Measurements from ENCODE around the gene PHACTR1. TPM values are rescaled to one million over a fixed set of nuclear protein-coding genes. Genes with fewer than 3 reads are reported as not detected.

The PHACTR1 gene
- total and polyA plus RNA-seq, 7 donors: 0.04 to 3.0 (median 0.85) TPM

- DNase-seq (no peak), ATAC-seq (no peak)
- WGBS, 3 donors: 88 to 91% (median 88%) methylated on average over 3 of the region's 3 CpGs
- Histone ChIP-seq H3K4me3 (no peak overlapping the region), H3K4me1 (peaks cover 9% of the 10 kb centered on the region), H3K27me3 (ENCODE audit: insufficient read depth in 3 of 3, low read length in 2 of 3) (no peaks in the 10 kb centered on the region), H3K9me3 (no peaks in the 10 kb centered on the region), H3K36me3 (ENCODE audit: insufficient read depth in 1 of 2, low read depth in 1 of 2) (peaks cover 0 to 48% of the 10 kb centered on the region in 2 donors), H3K27ac (no peak overlapping the region)
- intact Hi-C loops (cut with DNase I): no loop called here
- no peak for TF ChIP-seq CTCF (IDR thresholded peaks at IDR 0.05)
These were observed 581.9 kb downstream of the PHACTR1 start for GRCh38 chr6:13298446-13298845.

GRCh38 chr6:13299403-13299821 is 582.8 kb downstream of the PHACTR1 start:
- peak in 2 of 4 donors; percentile 42 to 44 for ATAC-seq
- Histone ChIP-seq H3K9me3 (no peaks in the 10 kb centered on the region), H3K27ac (no peak overlapping the region), H3K36me3 (ENCODE audit: insufficient read depth in 1 of 2, low read depth in 1 of 2) (peaks cover 0 to 39% of the 10 kb centered on the region in 2 donors), H3K27me3 (ENCODE audit: insufficient read depth in 3 of 3, low read length in 2 of 3) (no peaks in the 10 kb centered on the region), H3K4me3 (no peak overlapping the region), H3K4me1 (peaks cover 18% of the 10 kb centered on the region)
- intact Hi-C loops (cut with DNase I): no loop called here
- 70 to 81% (median 80%) methylated on average over 11 of the region's 11 CpGs for WGBS, 3 donors
- DNase-seq: no peak
- TF ChIP-seq CTCF (IDR thresholded peaks at IDR 0.05): no peak

- intact Hi-C loops (cut with DNase I): no loop called here
- WGBS, 3 donors: 79 to 91% (median 82%) methylated on average over 6 of the region's 6 CpGs
- H3K27me3 ChIP-seq (ENCODE audit: insufficient read depth in 3 of 3, low read length in 2 of 3): no peaks in the 10 kb centered on the region
- H3K9me3 ChIP-seq: no peaks in the 10 kb centered on the region
- H3K4me3 ChIP-seq: no peak overlapping the region
- H3K27ac ChIP-seq: no peak overlapping the region
- no peak for DNase-seq
- TF ChIP-seq CTCF (IDR thresholded peaks at IDR 0.05): no peak
- no peak for ATAC-seq
- H3K36me3 ChIP-seq (ENCODE audit: insufficient read depth in 1 of 2, low read depth in 1 of 2): peaks cover 0 to 36% of the 10 kb centered on the region in 2 donors
- peaks cover 19% of the 10 kb centered on the region for H3K4me1 ChIP-seq
These were observed 583.4 kb downstream of the PHACTR1 start for GRCh38 chr6:13299918-13300317.

- WGBS, 3 donors: 74 to 93% (median 84%) methylated on average over 9 of the region's 9 CpGs
- H3K4me1 ChIP-seq: peaks cover 19% of the 10 kb centered on the region
- no peak for TF ChIP-seq CTCF (IDR thresholded peaks at IDR 0.05)
- intact Hi-C loops (cut with DNase I): no loop called here
- H3K36me3 ChIP-seq (ENCODE audit: insufficient read depth in 1 of 2, low read depth in 1 of 2): peaks cover 0 to 32% of the 10 kb centered on the region in 2 donors
- DNase-seq (no peak), ATAC-seq (no peak)
- H3K9me3 ChIP-seq: no peaks in the 10 kb centered on the region
- H3K27ac ChIP-seq: no peak overlapping the region
- no peaks in the 10 kb centered on the region for H3K27me3 ChIP-seq (ENCODE audit: insufficient read depth in 3 of 3, low read length in 2 of 3)
- H3K4me3 ChIP-seq: no peak overlapping the region
These were observed 584.4 kb downstream of the PHACTR1 start for GRCh38 chr6:13300643-13301590.
